C4-2B (cell line): ENCODE results near the gene ANKRD44.

Experiments used
- ZFX ChIP-seq: fragments of 450-650 bp; IDR thresholded peaks from 2 replicates; pipeline ENCODE4 v1.6.1; 2017
- TF ChIP-seq, protein P1 (sequence below): fragments of 450-650 bp; conservative IDR thresholded peaks from 2 replicates; pipeline ENCODE4 v1.5.1; 2017; ENCODE audit warnings: mild to moderate bottlenecking

DNA sequence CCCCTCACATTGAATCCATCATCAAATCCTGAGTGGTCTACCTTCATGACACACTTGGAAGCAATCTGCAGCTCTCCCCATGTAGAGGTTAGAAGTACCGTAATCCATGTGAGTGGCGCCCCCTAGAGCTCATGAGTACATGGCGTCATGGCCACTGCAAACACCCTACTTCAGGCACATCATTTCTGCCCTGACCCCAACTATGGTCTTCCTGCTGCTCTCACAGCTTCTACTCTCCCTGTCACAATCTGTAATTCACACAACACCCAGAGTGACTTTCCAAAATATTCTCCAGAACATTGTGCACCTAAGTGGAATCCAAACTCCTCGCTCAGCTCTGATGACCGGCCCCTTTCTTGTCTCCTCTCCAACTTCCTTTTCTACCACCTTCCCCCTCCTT is 141.9 kb downstream of the ANKRD44 start:
- TF ChIP-seq, protein P1, sequence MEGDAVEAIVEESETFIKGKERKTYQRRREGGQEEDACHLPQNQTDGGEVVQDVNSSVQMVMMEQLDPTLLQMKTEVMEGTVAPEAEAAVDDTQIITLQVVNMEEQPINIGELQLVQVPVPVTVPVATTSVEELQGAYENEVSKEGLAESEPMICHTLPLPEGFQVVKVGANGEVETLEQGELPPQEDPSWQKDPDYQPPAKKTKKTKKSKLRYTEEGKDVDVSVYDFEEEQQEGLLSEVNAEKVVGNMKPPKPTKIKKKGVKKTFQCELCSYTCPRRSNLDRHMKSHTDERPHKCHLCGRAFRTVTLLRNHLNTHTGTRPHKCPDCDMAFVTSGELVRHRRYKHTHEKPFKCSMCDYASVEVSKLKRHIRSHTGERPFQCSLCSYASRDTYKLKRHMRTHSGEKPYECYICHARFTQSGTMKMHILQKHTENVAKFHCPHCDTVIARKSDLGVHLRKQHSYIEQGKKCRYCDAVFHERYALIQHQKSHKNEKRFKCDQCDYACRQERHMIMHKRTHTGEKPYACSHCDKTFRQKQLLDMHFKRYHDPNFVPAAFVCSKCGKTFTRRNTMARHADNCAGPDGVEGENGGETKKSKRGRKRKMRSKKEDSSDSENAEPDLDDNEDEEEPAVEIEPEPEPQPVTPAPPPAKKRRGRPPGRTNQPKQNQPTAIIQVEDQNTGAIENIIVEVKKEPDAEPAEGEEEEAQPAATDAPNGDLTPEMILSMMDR: peak; percentile 52
- no peak for TF ChIP-seq ZFX
